Loucy (cell line): ENCODE measurements around the gene MYL6.

Experiments
- H2AFZ ChIP-seq: fragments of 200-600 bp; sonication (generic); 2 replicates; pipeline ENCODE4 v1.6.0; 2016; ENCODE audit warnings: antibody characterized with exemption, mild to moderate bottlenecking, low read length, moderate library complexity
- H3F3A ChIP-seq: fragments of 200-600 bp; 2 replicates; pipeline ENCODE4 v1.6.0; 2016; ENCODE audit warnings: antibody characterized with exemption, low read depth, mild to moderate bottlenecking
- H3K27me3 ChIP-seq: fragments of 200-600 bp; sonication (generic); 2 replicates; pipeline ENCODE4 v1.6.1; 2014; ENCODE audit warnings: low read length, mild to moderate bottlenecking; ENCODE audit not compliant: insufficient read depth, poor library complexity, severe bottlenecking
- H3K36me3 ChIP-seq: fragments of 200-600 bp; sonication (generic); 2 replicates; pipeline ENCODE4 v1.6.1; 2016; ENCODE audit warnings: low read length; ENCODE audit not compliant: insufficient read depth
- H3K4me1 ChIP-seq: fragments of 200-600 bp; sonication (generic); 2 replicates; pipeline ENCODE4 v1.5.1; 2014; ENCODE audit warnings: low read length, mild to moderate bottlenecking; ENCODE audit not compliant: insufficient read depth, poor library complexity, severe bottlenecking
- H3K4me2 ChIP-seq: fragments of 200-600 bp; sonication (generic); 2 replicates; pipeline ENCODE4 v1.6.0; 2014; ENCODE audit warnings: antibody characterized with exemption, low read length, low read depth, mild to moderate bottlenecking; ENCODE audit not compliant: poor library complexity, severe bottlenecking
- H3K4me3 ChIP-seq: fragments of 200-600 bp; sonication (generic); 2 replicates; pipeline ENCODE4 v1.5.1; 2014; ENCODE audit warnings: low read length, mild to moderate bottlenecking, mixed read lengths; ENCODE audit not compliant: poor library complexity, severe bottlenecking
- H3K79me2 ChIP-seq: fragments of 200-600 bp; sonication (generic); 2 replicates; pipeline ENCODE4 v1.6.1; 2014; ENCODE audit warnings: low read length; ENCODE audit not compliant: insufficient read depth
- H3K9ac ChIP-seq: fragments of 200-600 bp; sonication (generic); 2 replicates; pipeline ENCODE4 v1.6.0; 2014; ENCODE audit warnings: mild to moderate bottlenecking, low read depth, low read length, moderate library complexity; ENCODE audit not compliant: poor library complexity, severe bottlenecking
- H3K9me2 ChIP-seq: fragments of 200-600 bp; sonication (generic); replicated peaks from 2 replicates; pipeline ENCODE4 v1.6.1; 2016; ENCODE audit warnings: low read depth, low read length, mixed read lengths
- H3K9me3 ChIP-seq: fragments of 200-600 bp; sonication (generic); 2 replicates; pipeline ENCODE4 v1.6.1; 2014; ENCODE audit warnings: mild to moderate bottlenecking, antibody characterized with exemption, low read length, low read depth; ENCODE audit not compliant: insufficient read depth
- H4K20me1 ChIP-seq: fragments of 200-600 bp; sonication (generic); 2 replicates; pipeline ENCODE4 v1.6.0; 2014; ENCODE audit warnings: antibody characterized with exemption, low read length, mild to moderate bottlenecking; ENCODE audit not compliant: insufficient read depth, poor library complexity, severe bottlenecking
- CTCF ChIP-seq: fragments of 200-600 bp; sonication (generic); conservative IDR thresholded peaks from 2 replicates; pipeline ENCODE4 v1.5.1; 2014; ENCODE audit warnings: mild to moderate bottlenecking, antibody characterized with exemption, low read length
- EZH2phosphoT487 ChIP-seq: fragments of 200-600 bp; IDR thresholded peaks from 2 replicates; pipeline ENCODE4 v1.6.1; 2018; ENCODE audit warnings: antibody characterized with exemption, mild to moderate bottlenecking, moderate library complexity, borderline replicate concordance

Gene MYL6

DNA sequence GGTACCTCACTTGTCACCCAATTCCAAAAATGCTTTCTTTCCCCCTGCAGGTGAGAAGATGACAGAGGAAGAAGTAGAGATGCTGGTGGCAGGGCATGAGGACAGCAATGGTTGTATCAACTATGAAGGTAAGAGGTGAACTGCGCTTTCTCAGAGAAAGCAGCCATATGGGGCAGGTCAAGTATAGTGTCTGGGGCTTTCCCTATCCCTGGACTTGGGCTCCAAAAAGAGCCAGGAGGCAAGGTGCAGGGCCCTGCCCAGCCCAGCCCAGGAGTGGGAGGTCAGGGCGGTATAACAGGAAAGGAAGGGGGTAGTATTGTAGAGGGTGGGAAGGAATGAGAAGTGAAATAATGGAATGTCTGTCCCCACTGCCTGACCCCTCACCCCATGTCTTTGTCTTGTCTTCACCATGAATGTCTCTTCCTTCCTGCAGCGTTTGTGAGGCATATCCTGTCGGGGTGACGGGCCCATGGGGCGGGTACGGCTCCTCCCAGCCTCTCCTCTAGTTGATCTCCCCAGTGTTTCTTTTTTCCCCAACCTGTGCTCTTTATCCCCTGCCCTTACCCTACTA, 2.1 kb downstream of the MYL6 start:
- Histone ChIP-seq H3K4me3 (peak overlapping the region; percentile 98), H3K36me3 (peaks cover 57% of the 10 kb centered on the region; the same call in 1 of the 2 replicates), H3F3A (no peaks in the 10 kb centered on the region), H3K79me2 (peaks cover 52% of the 10 kb centered on the region), H3K4me2 (peak overlapping the region; percentile 93), H3K9ac (peak overlapping the region; percentile 94), H2AFZ (no peak overlapping the region), H3K4me1 (peaks cover 25% of the 10 kb centered on the region), H3K9me3 (no peaks in the 10 kb centered on the region), H3K9me2 (no peaks in the 10 kb centered on the region), H3K27me3 (no peaks in the 10 kb centered on the region), H4K20me1 (peaks cover 44% of the 10 kb centered on the region)
- TF ChIP-seq EZH2phosphoT487 (no peak), CTCF (no peak)

DNA sequence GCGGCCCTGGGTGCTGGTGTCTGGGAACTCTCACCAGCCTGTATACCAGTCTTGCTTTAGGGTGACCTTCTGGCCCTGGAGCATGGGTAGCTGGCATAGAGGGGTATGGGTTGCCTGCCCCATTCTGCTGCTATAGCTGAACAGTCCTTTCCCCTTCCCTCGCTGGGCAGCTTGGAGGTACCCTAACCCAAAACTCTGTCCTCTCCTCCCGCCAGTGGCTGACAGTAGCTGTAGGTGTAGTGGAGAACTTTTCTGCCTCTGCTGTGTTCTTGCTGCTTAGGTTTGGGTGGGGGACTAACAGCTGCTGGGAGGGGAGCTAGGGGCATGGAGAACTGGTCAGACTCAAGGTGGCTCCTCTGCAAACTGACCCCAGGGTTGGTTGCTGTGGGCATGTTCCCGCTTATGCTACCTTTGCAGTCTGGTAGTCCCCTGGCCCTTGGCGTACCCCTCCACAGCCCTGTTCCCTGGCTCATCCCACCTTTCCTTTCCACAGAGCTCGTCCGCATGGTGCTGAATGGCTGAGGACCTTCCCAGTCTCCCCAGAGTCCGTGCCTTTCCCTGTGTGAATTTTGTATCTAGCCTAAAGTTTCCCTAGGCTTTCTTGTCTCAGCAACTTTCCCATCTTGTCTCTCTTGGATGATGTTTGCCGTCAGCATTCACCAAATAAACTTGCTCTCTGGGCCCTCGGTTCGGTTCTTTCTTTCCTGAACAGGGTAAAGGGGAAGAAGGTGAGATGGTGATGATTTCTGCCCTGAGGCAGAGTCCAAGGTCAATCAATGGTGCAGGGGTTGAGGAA, 2.9 kb downstream of the MYL6 start:
- Histone ChIP-seq H3K9me2 (no peaks in the 10 kb centered on the region), H3K79me2 (peaks cover 52% of the 10 kb centered on the region), H3K4me3 (peak overlapping the region; percentile 98), H3K4me1 (peaks cover 25% of the 10 kb centered on the region), H2AFZ (no peak overlapping the region), H3K36me3 (peaks cover 65% of the 10 kb centered on the region; the same call in 1 of the 2 replicates), H3K27me3 (no peaks in the 10 kb centered on the region), H4K20me1 (peaks cover 44% of the 10 kb centered on the region), H3K4me2 (peak overlapping the region; percentile 93), H3K9ac (peak overlapping the region; percentile 94), H3K9me3 (no peaks in the 10 kb centered on the region), H3F3A (no peaks in the 10 kb centered on the region)
- TF ChIP-seq EZH2phosphoT487 (no peak), CTCF (no peak)

- peaks cover 70% of the 10 kb centered on the region; the same call in 1 of the 2 replicates for H3K36me3 ChIP-seq
- peaks cover 44% of the 10 kb centered on the region for H4K20me1 ChIP-seq
- H3K4me2 ChIP-seq: peak overlapping the region; percentile 93
These were observed 3.7 kb downstream of the MYL6 start for GRCh38 chr12:56161690-56162351.

More at GRCh38 chr12:56161690-56162351, 3.7 kb downstream of the MYL6 start:
- Histone ChIP-seq H3K9me3 (no peaks in the 10 kb centered on the region), H3K9me2 (no peaks in the 10 kb centered on the region), H3K79me2 (peaks cover 47% of the 10 kb centered on the region), H3K9ac (no peak overlapping the region), H2AFZ (no peak overlapping the region), H3F3A (no peaks in the 10 kb centered on the region), H3K4me1 (peaks cover 25% of the 10 kb centered on the region), H3K27me3 (no peaks in the 10 kb centered on the region), H3K4me3 (no peak overlapping the region)
- TF ChIP-seq EZH2phosphoT487: no peak
- TF ChIP-seq CTCF: no peak
